Measurements from ENCODE around the gene CBR1. TPM values are rescaled to one million over a fixed set of nuclear protein-coding genes. Genes with fewer than 3 reads are reported as not detected.

The CBR1 gene
- total RNA-seq, 2 experiments from 2014 or later, result 12.0 TPM; not detected in 1

- no peaks in the 10 kb centered on the region for H3K9me2 ChIP-seq (ENCODE audit: insufficient read depth, low read length)
- H3K36me3 ChIP-seq (ENCODE audit: insufficient read depth, low read length), result peaks cover 37% of the 10 kb centered on the region
- H3K9me3 ChIP-seq (ENCODE audit: low read length), result no peaks in the 10 kb centered on the region
- no peaks in the 10 kb centered on the region for H4K20me1 ChIP-seq (ENCODE audit: insufficient read depth, low read length)
- BruUV-seq (replicated peaks), result TSS peak; percentile 86
- peaks cover 19% of the 10 kb centered on the region for H3K4me1 ChIP-seq (ENCODE audit: insufficient read depth, low read length, poor library complexity, severe bottlenecking)
- intact Hi-C loops (cut with micrococcal nuclease; ENCODE audit: unreplicated experiment), result loop anchor here (1.0 kb wide), 1 partner anchor 261 kb away; no protein-coding TSS in a partner anchor
- no peak for TF ChIP-seq EZH2phosphoT487 (IDR thresholded peaks at IDR 0.05; ENCODE audit: borderline replicate concordance, low read depth, low read length)
- TF ChIP-seq, protein P1, sequence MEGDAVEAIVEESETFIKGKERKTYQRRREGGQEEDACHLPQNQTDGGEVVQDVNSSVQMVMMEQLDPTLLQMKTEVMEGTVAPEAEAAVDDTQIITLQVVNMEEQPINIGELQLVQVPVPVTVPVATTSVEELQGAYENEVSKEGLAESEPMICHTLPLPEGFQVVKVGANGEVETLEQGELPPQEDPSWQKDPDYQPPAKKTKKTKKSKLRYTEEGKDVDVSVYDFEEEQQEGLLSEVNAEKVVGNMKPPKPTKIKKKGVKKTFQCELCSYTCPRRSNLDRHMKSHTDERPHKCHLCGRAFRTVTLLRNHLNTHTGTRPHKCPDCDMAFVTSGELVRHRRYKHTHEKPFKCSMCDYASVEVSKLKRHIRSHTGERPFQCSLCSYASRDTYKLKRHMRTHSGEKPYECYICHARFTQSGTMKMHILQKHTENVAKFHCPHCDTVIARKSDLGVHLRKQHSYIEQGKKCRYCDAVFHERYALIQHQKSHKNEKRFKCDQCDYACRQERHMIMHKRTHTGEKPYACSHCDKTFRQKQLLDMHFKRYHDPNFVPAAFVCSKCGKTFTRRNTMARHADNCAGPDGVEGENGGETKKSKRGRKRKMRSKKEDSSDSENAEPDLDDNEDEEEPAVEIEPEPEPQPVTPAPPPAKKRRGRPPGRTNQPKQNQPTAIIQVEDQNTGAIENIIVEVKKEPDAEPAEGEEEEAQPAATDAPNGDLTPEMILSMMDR (conservative IDR thresholded peaks at IDR 0.05; ENCODE audit: low read length), result no peak
- peak within 1 kb of the TSS; percentile 78 for H3K4me3 ChIP-seq (ENCODE audit: low read depth, low read length, poor library complexity, severe bottlenecking)
- peak within 1 kb of the TSS; percentile 90 for H2AFZ ChIP-seq (ENCODE audit: low read length)
- peak; percentile 92 for DNase-seq (ENCODE audit: low spot score)
- POLR2A ChIA-PET, result interaction anchor here (0.6 to 1.8 kb wide), 8 partner anchors 9 to 1340 kb away, joined by 3 to 5 read pairs (median 4); no protein-coding TSS in a partner anchor
- H3K79me2 ChIP-seq (ENCODE audit: insufficient read depth, low read depth, low read length), result peaks cover 9% of the 10 kb centered on the region
- CTCF ChIA-PET (ENCODE audit: unreplicated experiment), result interaction anchor here (0.9 kb wide), 1 partner anchor 52 kb away, joined by 3 read pairs; no protein-coding TSS in a partner anchor
- H3K27ac ChIP-seq (ENCODE audit: low read depth, low read length, poor library complexity, severe bottlenecking), result peak within 1 kb of the TSS; percentile 85
- peak within 1 kb of the TSS; percentile 91 for H3K4me2 ChIP-seq (ENCODE audit: low read length)
Measured at GRCh38 chr21:36060159-36060921, 9.5 kb upstream of the CBR1 start, which contains the start of gene SETD4. TSS of gene SETD4 (minus strand) at chr21:36060526. CDS start at chr21:36058888, 1,638 bp downstream.

DNA sequence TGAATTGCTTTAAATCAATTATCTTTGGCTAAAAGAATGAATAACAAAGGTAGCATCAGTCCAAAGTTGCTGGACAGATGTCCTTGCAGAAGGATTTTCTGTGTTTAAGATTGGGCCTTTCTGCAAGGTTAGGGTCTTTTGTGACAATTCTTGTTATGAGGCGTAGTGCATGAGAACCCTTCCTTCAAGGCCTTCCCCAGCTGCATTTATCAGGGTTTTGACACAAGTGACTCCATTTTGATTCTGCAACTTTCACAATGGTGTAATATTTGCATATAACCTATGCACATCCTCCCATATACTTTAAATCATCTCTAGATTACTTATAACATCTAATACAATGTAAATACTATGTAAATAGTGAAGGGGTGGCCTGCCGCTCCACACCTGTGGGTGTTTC, 8.4 kb upstream of the CBR1 start:
- intact Hi-C loops (cut with micrococcal nuclease; ENCODE audit: unreplicated experiment), result no loop called here
- Histone ChIP-seq H3K4me2 (ENCODE audit: low read length) (no peak overlapping the region), H3K9me3 (ENCODE audit: low read length) (no peaks in the 10 kb centered on the region; the same call in 1 of the 2 replicates), H3K27ac (ENCODE audit: low read depth, low read length, poor library complexity, severe bottlenecking) (no peak overlapping the region), H3K9me2 (ENCODE audit: insufficient read depth, low read length) (no peaks in the 10 kb centered on the region), H2AFZ (ENCODE audit: low read length) (peak overlapping the region; percentile 90; the same call in 1 of the 2 replicates), H4K20me1 (ENCODE audit: insufficient read depth, low read length) (no peaks in the 10 kb centered on the region), H3K79me2 (ENCODE audit: insufficient read depth, low read depth, low read length) (peaks cover 9% of the 10 kb centered on the region), H3K36me3 (ENCODE audit: insufficient read depth, low read length) (peaks cover 26% of the 10 kb centered on the region), H3K4me1 (ENCODE audit: insufficient read depth, low read length, poor library complexity, severe bottlenecking) (peaks cover 23% of the 10 kb centered on the region), H3K4me3 (ENCODE audit: low read depth, low read length, poor library complexity, severe bottlenecking) (no peak overlapping the region)
- no peak for DNase-seq (ENCODE audit: low spot score)
- no TSS peak for BruUV-seq (replicated peaks)
- ChIA-PET CTCF (ENCODE audit: unreplicated experiment) (no interaction called here), POLR2A (no interaction called here)
- TF ChIP-seq EZH2phosphoT487 (IDR thresholded peaks at IDR 0.05; ENCODE audit: borderline replicate concordance, low read depth, low read length), result no peak
- TF ChIP-seq, protein P1 (conservative IDR thresholded peaks at IDR 0.05; ENCODE audit: low read length), result no peak

Measured in OCI-LY7 (cell line).